Subcutaneous adipose tissue (tissue), 4 donors: ENCODE results near the gene BCL6B. TPM values are rescaled to one million over a fixed set of nuclear protein-coding genes. Genes with fewer than 3 reads are reported as not detected.

Experiments used
- small RNA-seq: library from RNA; depleted of rRNA; stranded (forward); fragments of <200 nt; gene quantifications from one replicate; pipeline ENCODE3, GENCODE V24; 2016
- total RNA-seq, 4 donors: library from RNA; depleted of rRNA; stranded (reverse); fragments of >200 nt; gene quantifications; one replicate each; pipeline ENCODE4 v1.1.0, GENCODE V29; 2016
- TF ChIP-seq, protein P1 (sequence below): fragments of 450-650 bp; IDR thresholded peaks from one replicate; pipeline ENCODE4 v1.5.1; 2016; ENCODE audit warnings: low read depth, mild to moderate bottlenecking, control low read depth, antibody characterized with exemption, moderate library complexity

BCL6B gene
- total RNA-seq, 4 donors from 2014 or later, result 1.5 to 12.1 (median 4.1) TPM

DNA sequence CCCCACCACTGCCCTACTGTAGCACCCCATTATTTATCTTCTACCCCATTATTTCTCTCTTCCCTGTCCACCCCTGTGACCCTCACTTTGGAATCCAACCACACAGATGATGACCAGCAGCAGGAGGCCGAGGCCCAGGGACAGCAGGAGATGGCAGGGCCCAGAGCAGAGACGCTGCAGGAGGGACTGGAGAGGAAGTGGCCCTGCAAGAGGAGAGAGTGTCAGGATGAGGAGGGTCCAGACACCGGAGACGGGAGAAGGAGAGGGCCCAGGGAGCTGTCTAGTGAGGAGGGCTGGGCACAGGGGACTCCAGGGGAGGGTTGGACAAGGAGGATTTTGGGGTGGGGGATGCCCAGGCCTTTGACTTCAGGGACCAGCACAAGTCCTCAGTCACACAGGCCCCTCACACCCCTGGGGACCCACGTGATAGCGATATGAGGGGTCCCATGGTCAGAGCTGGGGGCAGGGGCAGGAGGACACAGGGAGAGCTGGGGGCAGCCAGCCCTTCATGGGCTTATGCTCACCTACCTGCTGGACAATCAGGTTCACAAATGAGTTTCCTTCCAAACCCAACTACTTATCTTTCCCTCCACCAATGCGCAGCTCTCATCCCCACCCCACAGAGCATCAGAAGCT, 55.2 kb downstream of the BCL6B start:
- TF ChIP-seq, protein P1, sequence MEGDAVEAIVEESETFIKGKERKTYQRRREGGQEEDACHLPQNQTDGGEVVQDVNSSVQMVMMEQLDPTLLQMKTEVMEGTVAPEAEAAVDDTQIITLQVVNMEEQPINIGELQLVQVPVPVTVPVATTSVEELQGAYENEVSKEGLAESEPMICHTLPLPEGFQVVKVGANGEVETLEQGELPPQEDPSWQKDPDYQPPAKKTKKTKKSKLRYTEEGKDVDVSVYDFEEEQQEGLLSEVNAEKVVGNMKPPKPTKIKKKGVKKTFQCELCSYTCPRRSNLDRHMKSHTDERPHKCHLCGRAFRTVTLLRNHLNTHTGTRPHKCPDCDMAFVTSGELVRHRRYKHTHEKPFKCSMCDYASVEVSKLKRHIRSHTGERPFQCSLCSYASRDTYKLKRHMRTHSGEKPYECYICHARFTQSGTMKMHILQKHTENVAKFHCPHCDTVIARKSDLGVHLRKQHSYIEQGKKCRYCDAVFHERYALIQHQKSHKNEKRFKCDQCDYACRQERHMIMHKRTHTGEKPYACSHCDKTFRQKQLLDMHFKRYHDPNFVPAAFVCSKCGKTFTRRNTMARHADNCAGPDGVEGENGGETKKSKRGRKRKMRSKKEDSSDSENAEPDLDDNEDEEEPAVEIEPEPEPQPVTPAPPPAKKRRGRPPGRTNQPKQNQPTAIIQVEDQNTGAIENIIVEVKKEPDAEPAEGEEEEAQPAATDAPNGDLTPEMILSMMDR, result no peak

DNA sequence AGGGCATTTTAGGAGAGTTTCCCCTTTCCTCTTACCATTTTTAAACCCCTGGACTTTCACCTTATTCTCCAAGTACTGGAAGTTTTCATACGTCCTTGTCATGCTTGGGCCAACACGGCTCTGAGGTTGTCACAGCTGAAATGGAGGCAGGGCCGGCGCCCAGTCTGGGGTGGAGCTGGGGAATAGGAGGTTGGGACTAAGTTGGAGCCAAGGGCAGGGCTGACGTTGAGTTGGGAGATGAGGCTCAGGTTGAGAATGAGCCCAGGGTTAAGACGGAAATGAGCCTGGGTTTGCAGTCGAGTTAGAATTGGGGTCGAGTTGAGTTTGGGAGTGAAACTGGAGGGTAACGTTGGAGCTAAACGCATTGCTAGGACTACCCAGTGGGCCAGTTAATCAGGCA, 55.9 kb downstream of the BCL6B start:
- TF ChIP-seq, protein P1, result no peak

Small RNA genes lying within 50 kb of the gene (small RNA-seq; reads per million reads assigned to genes)
- gene AC120057.1, result not detected

Other genes with a start within 250 kb of the BCL6B start
- gene FBXO39, start 246.8 kb upstream of the BCL6B start, total RNA-seq, result 1 to 10 TPM in 1 of 4 donors, under 1 TPM in 1, not detected in 2; 0.66 to 4.7 TPM
- gene TEKT1, start 191.3 kb upstream of the BCL6B start, total RNA-seq, result not detected
- gene ALOX12, start 27.0 kb upstream of the BCL6B start, total RNA-seq, result not detected
- gene RNASEK, start 10.4 kb upstream of the BCL6B start, total RNA-seq, result 100 to 1,000 TPM in 3 of 4 donors, 10 to 100 TPM in 1; 69.1 to 158 (median 130) TPM
- 1 to 10 TPM in 3 of 4 donors, not detected in 1; 1.7 to 1.9 (median 1.8) TPM for gene SLC16A13, start 13.0 kb downstream of the BCL6B start, total RNA-seq
- 1 to 10 TPM in 1 of 4 donors, not detected in 3; 2.1 TPM for gene SLC16A11, start 21.0 kb downstream of the BCL6B start, total RNA-seq
- gene CLEC10A, start 57.2 kb downstream of the BCL6B start, total RNA-seq, result 10 to 100 TPM in 3 of 4 donors, 1 to 10 TPM in 1; 8.1 to 20.9 (median 16.2) TPM
- 1 to 10 TPM in 2 of 4 donors, under 1 TPM in 1, not detected in 1; 0.66 to 1.4 (median 1.3) TPM for gene ASGR2, start 91.8 kb downstream of the BCL6B start, total RNA-seq
- gene ASGR1, start 156.3 kb downstream of the BCL6B start, total RNA-seq, result 1 to 10 TPM; 2.4 to 5.9 (median 3.8) TPM
- gene DLG4, start 196.8 kb downstream of the BCL6B start, total RNA-seq, result 10 to 100 TPM in 1 of 4 donors, 1 to 10 TPM in 3; 3.3 to 17.0 (median 6.9) TPM
- gene ACADVL, start 196.9 kb downstream of the BCL6B start, total RNA-seq, result 1,000 to 10,000 TPM in 1 of 4 donors, 100 to 1,000 TPM in 3; 533 to 1,103 (median 672) TPM
- 10 to 100 TPM; 23.5 to 36.5 (median 27.1) TPM for gene DVL2, start 211.5 kb downstream of the BCL6B start, total RNA-seq
- 10 to 100 TPM; 14.5 to 27.6 (median 19.3) TPM for gene PHF23, start 216.4 kb downstream of the BCL6B start, total RNA-seq
- 100 to 1,000 TPM; 350 to 658 (median 462) TPM for gene GABARAP, start 219.4 kb downstream of the BCL6B start, total RNA-seq
- 10 to 100 TPM; 71.8 to 86.4 (median 81.1) TPM for gene CTDNEP1, start 228.7 kb downstream of the BCL6B start, total RNA-seq
- 10 to 100 TPM; 20.7 to 43.4 (median 25.3) TPM for gene ELP5, start 229.2 kb downstream of the BCL6B start, total RNA-seq
- gene CLDN7, start 239.4 kb downstream of the BCL6B start, total RNA-seq, result 10 to 100 TPM in 2 of 4 donors, 1 to 10 TPM in 2; 3.7 to 26.9 (median 13.2) TPM